ENCODE results near the gene CTNNB1. TPM values are rescaled to one million over a fixed set of nuclear protein-coding genes. Genes with fewer than 3 reads are reported as not detected.

The CTNNB1 gene
- total RNA-seq, 1 experiment from 2014 or later: 134 TPM

GRCh38 chr3:41222012-41222411, 22.7 kb downstream of the CTNNB1 start:
- Histone ChIP-seq H3K4me1 (ENCODE audit: insufficient read depth, low read length, poor library complexity, severe bottlenecking) (no peaks in the 10 kb centered on the region), H3K4me3 (ENCODE audit: low read depth, low read length, poor library complexity, severe bottlenecking) (no peak overlapping the region), H3K36me3 (ENCODE audit: insufficient read depth, low read length, poor library complexity, severe bottlenecking) (peaks cover 28% of the 10 kb centered on the region), H3K9me3 (ENCODE audit: low read depth, low read length, poor library complexity, severe bottlenecking) (no peaks in the 10 kb centered on the region), H3K27ac (ENCODE audit: low read depth, low read length, poor library complexity, severe bottlenecking) (no peak overlapping the region), H3K27me3 (replicated peaks; ENCODE audit: insufficient read depth, low read depth, low read length, poor library complexity) (no peaks in the 10 kb centered on the region)
- no peak for TF ChIP-seq CTCF (conservative IDR thresholded peaks at IDR 0.05; ENCODE audit: low read depth, low read length)
- no peak for TF ChIP-seq EZH2 (IDR thresholded peaks at IDR 0.05; ENCODE audit: borderline replicate concordance, low read depth, low read length, poor library complexity, severe bottlenecking)
- POLR2A ChIA-PET (ENCODE audit: low non-redundant PET): no interaction called here
- intact Hi-C loops (cut with micrococcal nuclease; ENCODE audit: unreplicated experiment): no loop called here
- no peak for DNase-seq (ENCODE audit: low spot score)
- CTCF ChIA-PET: no interaction called here
- no TSS peak for BruUV-seq (replicated peaks)

- no TSS peak for BruUV-seq (replicated peaks)
These were observed 23.2 kb downstream of the CTNNB1 start for GRCh38 chr3:41222501-41222900.

GRCh38 chr3:41223078-41223477, 23.8 kb downstream of the CTNNB1 start:
- Histone ChIP-seq H3K27me3 (replicated peaks; ENCODE audit: insufficient read depth, low read depth, low read length, poor library complexity) (no peaks in the 10 kb centered on the region), H3K27ac (ENCODE audit: low read depth, low read length, poor library complexity, severe bottlenecking) (no peak overlapping the region), H3K4me3 (ENCODE audit: low read depth, low read length, poor library complexity, severe bottlenecking) (no peak overlapping the region), H3K36me3 (ENCODE audit: insufficient read depth, low read length, poor library complexity, severe bottlenecking) (peaks cover 36% of the 10 kb centered on the region), H3K9me3 (ENCODE audit: low read depth, low read length, poor library complexity, severe bottlenecking) (no peaks in the 10 kb centered on the region), H3K4me1 (ENCODE audit: insufficient read depth, low read length, poor library complexity, severe bottlenecking) (no peaks in the 10 kb centered on the region)
- TF ChIP-seq CTCF (conservative IDR thresholded peaks at IDR 0.05; ENCODE audit: low read depth, low read length) (no peak), EZH2 (IDR thresholded peaks at IDR 0.05; ENCODE audit: borderline replicate concordance, low read depth, low read length, poor library complexity, severe bottlenecking) (no peak)
- no peak for DNase-seq (ENCODE audit: low spot score)
- intact Hi-C loops (cut with micrococcal nuclease; ENCODE audit: unreplicated experiment): no loop called here
- no TSS peak for BruUV-seq (replicated peaks)
- ChIA-PET POLR2A (ENCODE audit: low non-redundant PET) (no interaction called here), CTCF (no interaction called here)

More at GRCh38 chr3:41222501-41222900, 23.2 kb downstream of the CTNNB1 start:
- DNase-seq (ENCODE audit: low spot score): no peak
- TF ChIP-seq EZH2 (IDR thresholded peaks at IDR 0.05; ENCODE audit: borderline replicate concordance, low read depth, low read length, poor library complexity, severe bottlenecking) (no peak), CTCF (conservative IDR thresholded peaks at IDR 0.05; ENCODE audit: low read depth, low read length) (no peak)
- ChIA-PET CTCF (no interaction called here), POLR2A (ENCODE audit: low non-redundant PET) (no interaction called here)
- Histone ChIP-seq H3K4me3 (ENCODE audit: low read depth, low read length, poor library complexity, severe bottlenecking) (no peak overlapping the region), H3K4me1 (ENCODE audit: insufficient read depth, low read length, poor library complexity, severe bottlenecking) (no peaks in the 10 kb centered on the region), H3K36me3 (ENCODE audit: insufficient read depth, low read length, poor library complexity, severe bottlenecking) (peaks cover 33% of the 10 kb centered on the region), H3K27ac (ENCODE audit: low read depth, low read length, poor library complexity, severe bottlenecking) (no peak overlapping the region), H3K9me3 (ENCODE audit: low read depth, low read length, poor library complexity, severe bottlenecking) (no peaks in the 10 kb centered on the region), H3K27me3 (replicated peaks; ENCODE audit: insufficient read depth, low read depth, low read length, poor library complexity) (no peaks in the 10 kb centered on the region)
- intact Hi-C loops (cut with micrococcal nuclease; ENCODE audit: unreplicated experiment): no loop called here
